A549 (cell line): ENCODE data around the gene ADAMTS10. TPM values are rescaled to one million over a fixed set of nuclear protein-coding genes. Genes with fewer than 3 reads are reported as not detected.
"Not testable (repeated sequence)": the region's sequence is repeated elsewhere in the genome, so short reads cannot be mapped to it uniquely, and the experiment has no call there.

Experiments used
- ATAC-seq, 2 experiments: fragments of 200-7000 bp in 1 of 2; fragments of >200 bp in 1 of 2; cut with Nextera tagmentation in 1 of 2; cut with Tn5 transposase in 1 of 2; 3 replicates each; pipeline versions ENCODE4 v1.8.0 to v1.9.1; 2018 to 2020; ENCODE audit warnings: mild to moderate bottlenecking in 1 of 2, moderate library complexity in 1 of 2
- CTCF ChIA-PET: fragments of 300-600 bp; sonication (Branson Sonifier 250); formaldehyde crosslinking; extraction: SDS; loops from one replicate; lab custom pipeline; 2021; ENCODE audit warnings: antibody characterized with exemption, inconsistent platforms; lab: Yijun Ruan, JAX
- POLR2A ChIA-PET: fragments of 350-600 bp; formaldehyde crosslinking; extraction: SDS; loops from one replicate; lab custom pipeline; 2021; ENCODE audit warnings: antibody characterized with exemption, inconsistent platforms; lab: Yijun Ruan, JAX
- DNase-seq, 2 experiments: peaks; one replicate each; pipeline versions ENCODE4 v3.0.0 to v3.0.0-alpha.2; 2011 to 2016; ENCODE audit warnings: low read depth in 1 of 2, low spot score in 1 of 2
- FAIRE-seq: peaks from 2 replicates; lab custom pipeline; 2011; peaks lifted over from hg19 to GRCh38; lab: Jason Lieb, UNC
- H3K27ac ChIP-seq, 2 experiments: fragments of >200 bp; sonication (Bioruptor Twin); formaldehyde crosslinking; 3 replicates each; pipeline ENCODE4 v1.5.1; 2016 to 2017
- H3K4me1 ChIP-seq: fragments of >200 bp; sonication (Bioruptor Twin); formaldehyde crosslinking; 3 replicates; pipeline ENCODE4 v1.6.1; 2016
- H3K4me2 ChIP-seq: fragments of >200 bp; sonication (Bioruptor Twin); formaldehyde crosslinking; 3 replicates; pipeline ENCODE4 v1.6.1; 2016
- H3K4me3 ChIP-seq: fragments of >200 bp; sonication (Bioruptor Twin); formaldehyde crosslinking; 3 replicates; pipeline ENCODE4 v1.5.1; 2016
- H3K9me3 ChIP-seq: fragments of >200 bp; sonication (Bioruptor Twin); formaldehyde crosslinking; 3 replicates; pipeline ENCODE4 v1.6.1; 2016
- BHLHE40 ChIP-seq: IDR thresholded peaks from 2 replicates; pipeline ENCODE4 v1.6.1; 2012; ENCODE audit warnings: low read depth, low read length, inconsistent platforms
- EP300 ChIP-seq, 2 experiments: fragments of >200 bp; sonication (Bioruptor Twin); formaldehyde crosslinking; IDR thresholded peaks; 2 replicates in 1 of 2; 3 replicates in 1 of 2; pipeline ENCODE4 v1.6.1; 2016 to 2017
- FOSL2 ChIP-seq, 2 experiments: fragments of 450-650 bp in 1 of 2; fragments of >200 bp in 1 of 2; sonication (Bioruptor Twin) in 1 of 2; formaldehyde crosslinking; IDR thresholded peaks; 2 replicates each; pipeline versions ENCODE4 v1.5.0 to v1.6.1; 2016 to 2020; ENCODE audit warnings: mild to moderate bottlenecking in 1 of 2, moderate library complexity in 1 of 2
- HDAC2 ChIP-seq: fragments of 200-600 bp; sonication (generic); IDR thresholded peaks from 2 replicates; pipeline ENCODE4 v1.6.1; 2016
- HEYL ChIP-seq: fragments of 250-450 bp; sonication (Bioruptor Pico); IDR thresholded peaks from 2 replicates; pipeline ENCODE4 v1.8.0; 2021; ENCODE audit warnings: mild to moderate bottlenecking, moderate library complexity
- HOXB5 ChIP-seq: fragments of 250-450 bp; sonication (Bioruptor Pico); IDR thresholded peaks from 2 replicates; pipeline ENCODE4 v1.5.0; 2020; ENCODE audit warnings: mild to moderate bottlenecking, moderate library complexity
- JUN ChIP-seq, 2 experiments: fragments of >200 bp; sonication (Bioruptor Twin); formaldehyde crosslinking; IDR thresholded peaks; 2 replicates in 1 of 2; 3 replicates in 1 of 2; pipeline ENCODE4 v1.6.1; 2016 to 2017
- JUNB ChIP-seq: fragments of >200 bp; sonication (Bioruptor Twin); formaldehyde crosslinking; IDR thresholded peaks from 2 replicates; pipeline ENCODE4 v1.6.1; 2016
- KDM1A ChIP-seq: fragments of 200-600 bp; sonication (generic); IDR thresholded peaks from 2 replicates; pipeline ENCODE4 v1.6.1; 2016; ENCODE audit warnings: low read depth, mild to moderate bottlenecking
- MAFK ChIP-seq: fragments of 450-650 bp; IDR thresholded peaks from 2 replicates; pipeline ENCODE4 v1.6.1; 2014; ENCODE audit not compliant: partially characterized antibody
- MAX ChIP-seq: IDR thresholded peaks from 2 replicates; pipeline ENCODE4 v1.6.1; 2012
- MYC ChIP-seq: IDR thresholded peaks from 2 replicates; pipeline ENCODE4 v1.6.1; 2012; ENCODE audit warnings: mild to moderate bottlenecking, inconsistent platforms, low read length, improper control_type of control experiment, borderline replicate concordance
- NR3C1 ChIP-seq: fragments of >200 bp; sonication (Bioruptor Twin); formaldehyde crosslinking; IDR thresholded peaks from 3 replicates; pipeline ENCODE4 v1.6.1; 2017
- PHF8 ChIP-seq: fragments of 200-600 bp; sonication (generic); IDR thresholded peaks from 2 replicates; pipeline ENCODE4 v1.6.1; 2016; ENCODE audit warnings: low read depth, mild to moderate bottlenecking, antibody characterized with exemption, moderate library complexity, borderline replicate concordance
- RCOR1 ChIP-seq: fragments of 150-350 bp; IDR thresholded peaks from 2 replicates; pipeline ENCODE4 v1.6.1; 2014; ENCODE audit warnings: antibody characterized with exemption, low read length, low read depth
- REST ChIP-seq: fragments of 200-600 bp; sonication (generic); IDR thresholded peaks from 2 replicates; pipeline ENCODE4 v1.6.1; 2016; ENCODE audit warnings: antibody characterized with exemption, mild to moderate bottlenecking, moderate library complexity
- RFX5 ChIP-seq: fragments of 450-650 bp; IDR thresholded peaks from 2 replicates; pipeline ENCODE4 v1.7.1; 2014; ENCODE audit warnings: antibody characterized with exemption, mild to moderate bottlenecking, moderate library complexity
- SMC3 ChIP-seq: fragments of >200 bp; sonication (Bioruptor Twin); formaldehyde crosslinking; IDR thresholded peaks from 3 replicates; pipeline ENCODE4 v1.6.1; 2018; ENCODE audit warnings: inconsistent platforms
- SREBF2 ChIP-seq: fragments of 450-650 bp; IDR thresholded peaks from 2 replicates; pipeline ENCODE4 v1.6.1; 2014; ENCODE audit warnings: mild to moderate bottlenecking, moderate library complexity
- ZNF302 ChIP-seq: fragments of 250-450 bp; sonication (Bioruptor Pico); IDR thresholded peaks from 2 replicates; pipeline ENCODE4 v1.9.0; 2021; ENCODE audit warnings: inconsistent platforms, mild to moderate bottlenecking, moderate library complexity
- WGBS: methylation state at CpG from one replicate; pipeline ENCODE4 v1.1.6; 2017; ENCODE audit errors: missing lambda C conversion rate; 5-methylcytosine and 5-hydroxymethylcytosine counted together
- polyA plus RNA-seq, 4 experiments: library from polyadenylated mRNA; depleted of rRNA in 3 of 4; stranded (reverse); fragments of >200 nt; fragmentation: RNase III in 1 of 4; extraction: RNeasy Plus Mini Kit Qiagen cat#74134 plus additional on column Dnase treatment in 1 of 4; gene quantifications; 2 replicates in 3 of 4; 3 replicates in 1 of 4; pipeline ENCODE4 v1.2.3, GENCODE V29; 2011 to 2017
- TF ChIP-seq, protein P1 (sequence below): IDR thresholded peaks from 2 replicates; pipeline ENCODE4 v1.6.1; 2012

ADAMTS10 gene
- polyA plus RNA-seq, 2 of the 4 experiments (the other 2 are of a cell fraction), result 26.7 to 49.3 TPM

DNA sequence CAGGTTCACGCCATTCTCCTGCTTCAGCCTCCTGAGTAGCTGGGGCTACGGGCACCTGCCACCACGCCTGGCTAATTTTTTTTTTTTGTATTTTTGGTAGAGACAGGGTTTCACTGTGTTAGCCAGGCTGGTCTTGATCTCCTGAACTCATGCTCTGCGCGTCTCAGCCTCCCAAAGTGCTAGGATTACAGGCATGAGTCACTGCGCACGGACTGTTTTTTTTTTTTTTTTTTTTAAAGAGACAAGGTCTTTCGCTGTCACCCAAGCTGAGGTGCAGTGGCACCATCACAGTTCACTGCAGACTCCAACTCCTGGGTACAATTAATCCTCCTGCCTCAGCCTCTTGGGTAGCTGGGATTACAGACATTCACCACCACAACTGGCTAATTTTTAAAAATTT, 8.2 kb upstream of the ADAMTS10 start:
- WGBS, result 21% methylated on average over 8 of the region's 8 CpGs
- POLR2A ChIA-PET, result interaction anchor here (0.7 kb wide), 1 partner anchor 20 kb away, joined by 3 read pairs; no protein-coding TSS in a partner anchor
- no peak for FAIRE-seq

DNA sequence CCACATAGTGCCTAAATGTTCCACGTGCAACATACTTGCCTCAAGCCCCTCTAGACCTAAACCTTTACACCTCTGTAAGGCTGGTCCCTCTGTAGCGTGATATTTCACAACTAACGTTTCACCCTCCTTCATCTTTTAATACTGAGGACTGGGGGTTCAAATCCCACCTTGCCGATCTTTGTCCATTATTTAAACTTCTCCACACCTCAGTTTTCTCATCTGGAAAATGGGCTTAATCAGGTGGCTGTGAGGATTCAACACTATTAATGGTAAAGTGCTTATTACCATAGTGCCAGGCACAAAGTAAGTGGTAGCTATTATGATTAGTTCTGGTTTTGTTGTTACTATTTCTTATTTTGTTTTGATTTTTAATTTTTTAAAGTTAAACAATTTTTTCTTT, 7.5 kb upstream of the ADAMTS10 start:
- FAIRE-seq, result no peak
- DNase-seq, result no peak
- H3K27ac ChIP-seq, result peak overlapping the region; percentile 78 to 99; a peak in 5 of 6 replicates
- ChIA-PET POLR2A (no interaction called here), CTCF (interaction anchor here (1.5 to 5.9 kb wide), 2 partner anchors 31 to 76 kb away, joined by 4 to 46 read pairs; no protein-coding TSS in a partner anchor)
- H3K4me3 ChIP-seq, result no peak overlapping the region
- no peaks in the 10 kb centered on the region for H3K9me3 ChIP-seq
- WGBS, result 93% methylated on average over 4 of the region's 4 CpGs
- ATAC-seq, result no peak
- H3K4me2 ChIP-seq, result no peak overlapping the region
- H3K4me1 ChIP-seq, result peaks cover 37% of the 10 kb centered on the region
- TF ChIP-seq HOXB5 (CRISPR knock-in tag), result no peak
- TF ChIP-seq BHLHE40, result no peak
- 0 out of 2 replicates have a peak, but pooled peaks have one; percentile 26 for TF ChIP-seq KDM1A
- TF ChIP-seq NR3C1, result no peak
- no peak for TF ChIP-seq SMC3
- TF ChIP-seq, protein P1, sequence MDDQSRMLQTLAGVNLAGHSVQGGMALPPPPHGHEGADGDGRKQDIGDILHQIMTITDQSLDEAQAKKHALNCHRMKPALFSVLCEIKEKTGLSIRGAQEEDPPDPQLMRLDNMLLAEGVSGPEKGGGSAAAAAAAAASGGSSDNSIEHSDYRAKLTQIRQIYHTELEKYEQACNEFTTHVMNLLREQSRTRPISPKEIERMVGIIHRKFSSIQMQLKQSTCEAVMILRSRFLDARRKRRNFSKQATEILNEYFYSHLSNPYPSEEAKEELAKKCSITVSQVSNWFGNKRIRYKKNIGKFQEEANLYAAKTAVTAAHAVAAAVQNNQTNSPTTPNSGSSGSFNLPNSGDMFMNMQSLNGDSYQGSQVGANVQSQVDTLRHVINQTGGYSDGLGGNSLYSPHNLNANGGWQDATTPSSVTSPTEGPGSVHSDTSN, result no peak
- TF ChIP-seq RCOR1, result no peak
- TF ChIP-seq JUNB, result no peak
- no peak for TF ChIP-seq HEYL
- TF ChIP-seq RFX5, result no peak
- TF ChIP-seq MYC, result no peak
- TF ChIP-seq PHF8, result no peak
- TF ChIP-seq ZNF302, result no peak
- TF ChIP-seq HDAC2, result peak; percentile 78; the same call in 1 of the 2 replicates
- no peak for TF ChIP-seq MAFK
- no peak for TF ChIP-seq REST
- no peak for TF ChIP-seq MAX
- no peak for TF ChIP-seq SREBF2

More for the DNA sequence above, 8.2 kb upstream of the ADAMTS10 start:
- Histone ChIP-seq H3K27ac (peak overlapping the region; percentile 50 to 99), H3K4me1 (peaks cover 37% of the 10 kb centered on the region), H3K4me3 (no peak overlapping the region), H3K4me2 (peak overlapping the region; percentile 29; the same call in 1 of the 3 replicates), H3K9me3 (no peaks in the 10 kb centered on the region)
- TF ChIP-seq JUN (IDR thresholded peaks at IDR 0.05) (no peak), FOSL2 (IDR thresholded peaks at IDR 0.05) (no peak), FOSL2 (CRISPR knock-in tag; IDR thresholded peaks at IDR 0.05) (peak; percentile 74)
- DNase-seq, result peak in 1 of 2 experiments; percentile 65
- ATAC-seq, result peak in 1 of 2 experiments; percentile 48; a peak in 3 of 6 replicates
- CTCF ChIA-PET, result interaction anchor here (5.9 kb wide), 1 partner anchor 75 kb away, joined by 46 read pairs; no protein-coding TSS in a partner anchor

GRCh38 chr19:8617325-8617724, 6.8 kb upstream of the ADAMTS10 start:
- 71% methylated on average over 7 of the region's 15 CpGs for WGBS
- peak in 1 of 2 experiments; percentile 70 for DNase-seq
- POLR2A ChIA-PET; FAIRE-seq; H3K9me3 ChIP-seq; H3K4me3 ChIP-seq; ATAC-seq; TF ChIP-seq FOSL2 (IDR thresholded peaks at IDR 0.05): not testable (repeated sequence)
- CTCF ChIA-PET, result interaction anchor here (0.6 to 6.3 kb wide), 6 partner anchors 23 to 508 kb away, joined by 3 to 46 read pairs (median 6); no protein-coding TSS in a partner anchor
- peak in 1 of 2 experiments; percentile 36; a peak in 1 of 5 replicates for TF ChIP-seq JUN (IDR thresholded peaks at IDR 0.05)
- TF ChIP-seq FOSL2 (CRISPR knock-in tag; IDR thresholded peaks at IDR 0.05), result 0 out of 2 replicates have a peak, but pooled peaks have one; percentile 17
- TF ChIP-seq EP300 (IDR thresholded peaks at IDR 0.05), result peak in 1 of 2 experiments; percentile 27; a peak in 2 of 5 replicates
- Histone ChIP-seq H3K4me2 (peak overlapping the region; percentile 40; the same call in 2 of the 3 replicates), H3K4me1 (peaks cover 43% of the 10 kb centered on the region), H3K27ac (peak overlapping the region; percentile 78 to 99)
